ENCODE measurements around the gene HACD2. TPM values are rescaled to one million over a fixed set of nuclear protein-coding genes. Genes with fewer than 3 reads are reported as not detected.

Gene HACD2
- polyA plus RNA-seq, 4 donors, result 15.1 to 51.3 (median 22.7) TPM

DNA sequence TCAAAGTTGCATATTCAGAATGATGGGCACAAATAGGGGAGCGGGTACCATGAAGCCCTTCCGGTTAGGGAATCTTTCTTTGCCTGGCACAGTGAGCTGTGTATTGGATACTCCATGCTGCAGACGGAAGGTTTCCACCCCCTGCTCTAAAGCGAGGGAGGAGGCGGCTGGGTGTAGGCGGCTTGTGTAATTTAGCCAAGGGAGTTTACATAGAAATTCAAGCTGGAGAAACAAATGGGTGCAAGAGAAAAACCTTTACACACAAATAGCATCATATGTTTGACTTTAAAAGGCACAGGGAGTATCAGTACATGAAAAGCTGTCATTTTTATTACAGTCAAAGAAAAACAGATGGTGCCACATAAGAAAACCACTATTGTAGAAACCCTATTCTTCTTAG is 76.7 kb downstream of the HACD2 start:
- Histone ChIP-seq H3K27ac (ENCODE audit: low read depth in 1 of 3, low read length in 2 of 3) (no peak overlapping the region), H3K4me1 (ENCODE audit: control insufficient read depth in 3 of 3, insufficient read depth in 2 of 3, low read depth in 1 of 3, low read length in 2 of 3) (no peaks in the 10 kb centered on the region), H3K36me3 (ENCODE audit: control insufficient read depth in 3 of 3, insufficient read depth in 2 of 3, low read depth in 1 of 3, low read length in 3 of 3) (peaks cover 0 to 17% (median 0%) of the 10 kb centered on the region in 3 donors), H3K27me3 (ENCODE audit: control insufficient read depth in 3 of 3, insufficient read depth in 3 of 3, low read length in 3 of 3) (no peaks in the 10 kb centered on the region), H3K4me3 (ENCODE audit: low read depth in 1 of 3, low read length in 3 of 3) (no peak overlapping the region), H3K9me3 (ENCODE audit: control insufficient read depth in 2 of 2, insufficient read depth in 1 of 2, low read depth in 1 of 2, low read length in 1 of 2) (no peaks in the 10 kb centered on the region)
- WGBS, 3 donors, result 89 to 98% (median 96%) methylated on average over 6 of the region's 6 CpGs
- FAIRE-seq (no peak), DNase-seq (no peak)

DNA sequence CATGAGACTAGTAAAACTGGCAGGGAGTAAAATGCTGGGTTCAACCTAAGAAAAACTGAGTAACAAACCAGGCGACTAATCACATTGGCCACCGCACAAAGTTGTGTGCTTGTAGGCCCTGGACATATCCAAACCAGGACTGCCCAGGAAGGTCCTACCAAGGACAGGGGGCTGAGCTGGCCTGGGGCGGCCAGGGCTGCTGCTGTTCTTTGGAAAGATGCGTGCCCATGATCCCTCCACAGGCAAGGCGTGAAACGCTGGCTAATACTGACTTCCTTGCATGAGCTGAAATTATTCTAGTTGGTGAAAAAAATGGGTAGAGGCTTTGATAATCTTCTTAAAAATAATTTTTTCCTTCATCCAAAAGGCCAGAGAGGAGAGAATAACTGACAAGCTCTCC is 79.0 kb downstream of the HACD2 start:
- Histone ChIP-seq H3K27me3 (ENCODE audit: control insufficient read depth in 3 of 3, insufficient read depth in 3 of 3, low read length in 3 of 3) (no peaks in the 10 kb centered on the region), H3K27ac (ENCODE audit: low read depth in 1 of 3, low read length in 2 of 3) (no peak overlapping the region), H3K9me3 (ENCODE audit: control insufficient read depth in 2 of 2, insufficient read depth in 1 of 2, low read depth in 1 of 2, low read length in 1 of 2) (no peaks in the 10 kb centered on the region), H3K36me3 (ENCODE audit: control insufficient read depth in 3 of 3, insufficient read depth in 2 of 3, low read depth in 1 of 3, low read length in 3 of 3) (peaks cover 0 to 18% (median 0%) of the 10 kb centered on the region in 3 donors), H3K4me1 (ENCODE audit: control insufficient read depth in 3 of 3, insufficient read depth in 2 of 3, low read depth in 1 of 3, low read length in 2 of 3) (no peaks in the 10 kb centered on the region), H3K4me3 (ENCODE audit: low read depth in 1 of 3, low read length in 3 of 3) (no peak overlapping the region)
- no peak for DNase-seq
- WGBS, 3 donors, result 93 to 98% (median 96%) methylated on average over 6 of the region's 6 CpGs
- no peak for FAIRE-seq

DNA sequence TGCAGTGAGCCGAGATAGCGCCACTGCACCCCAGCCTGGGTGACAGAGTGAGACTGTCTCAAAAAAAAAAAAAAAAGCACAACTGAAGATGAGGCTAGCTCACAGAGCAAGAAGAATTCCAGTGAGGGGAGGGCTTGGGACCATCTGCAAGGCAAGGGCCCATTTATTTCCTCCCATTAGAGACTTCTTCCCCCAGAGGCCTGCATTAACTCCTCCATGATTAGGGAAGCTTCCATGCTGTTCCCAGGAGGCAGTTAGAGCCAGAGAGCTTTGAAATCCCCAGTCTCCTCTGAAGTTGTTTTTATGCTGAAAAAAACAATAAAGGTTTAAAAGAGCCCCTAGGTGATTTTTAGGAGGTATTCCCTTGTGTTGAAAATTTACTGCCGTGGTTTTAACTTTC is 81.7 kb downstream of the HACD2 start:
- Histone ChIP-seq H3K27me3 (ENCODE audit: control insufficient read depth in 3 of 3, insufficient read depth in 3 of 3, low read length in 3 of 3) (no peaks in the 10 kb centered on the region), H3K9me3 (ENCODE audit: control insufficient read depth in 2 of 2, insufficient read depth in 1 of 2, low read depth in 1 of 2, low read length in 1 of 2) (no peaks in the 10 kb centered on the region), H3K4me1 (ENCODE audit: control insufficient read depth in 3 of 3, insufficient read depth in 2 of 3, low read depth in 1 of 3, low read length in 2 of 3) (no peaks in the 10 kb centered on the region), H3K4me3 (ENCODE audit: low read depth in 1 of 3, low read length in 3 of 3) (no peak overlapping the region), H3K36me3 (ENCODE audit: control insufficient read depth in 3 of 3, insufficient read depth in 2 of 3, low read depth in 1 of 3, low read length in 3 of 3) (peaks cover 0 to 25% (median 4%) of the 10 kb centered on the region in 3 donors), H3K27ac (ENCODE audit: low read depth in 1 of 3, low read length in 2 of 3) (no peak overlapping the region)
- no peak for DNase-seq
- no peak for FAIRE-seq
- WGBS, 3 donors, result 98 to 99% (median 99%) methylated on average over 3 of the region's 3 CpGs

DNA sequence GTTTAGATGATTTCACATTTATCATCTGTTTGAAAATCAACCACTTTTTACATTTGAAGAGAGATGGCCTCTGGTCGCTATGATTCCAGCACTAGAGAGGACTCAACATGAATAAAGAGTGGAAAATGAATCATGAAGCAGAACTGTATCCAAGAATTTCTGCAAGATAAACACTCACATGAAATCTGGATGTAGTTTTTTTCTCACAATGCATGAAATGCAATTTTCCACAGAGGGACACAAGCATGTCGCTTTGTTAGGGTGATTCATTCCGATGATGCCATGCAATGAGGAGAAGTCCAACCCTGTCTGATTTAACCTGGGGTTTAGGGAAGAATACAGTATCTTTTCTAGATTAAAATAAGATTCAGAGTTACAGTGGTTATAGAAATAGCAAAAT is 85.5 kb downstream of the HACD2 start:
- Histone ChIP-seq H3K36me3 (ENCODE audit: control insufficient read depth in 3 of 3, insufficient read depth in 2 of 3, low read depth in 1 of 3, low read length in 3 of 3) (peaks cover 0 to 35% (median 16%) of the 10 kb centered on the region in 3 donors), H3K4me3 (ENCODE audit: low read depth in 1 of 3, low read length in 3 of 3) (no peak overlapping the region), H3K27ac (ENCODE audit: low read depth in 1 of 3, low read length in 2 of 3) (no peak overlapping the region), H3K4me1 (ENCODE audit: control insufficient read depth in 3 of 3, insufficient read depth in 2 of 3, low read depth in 1 of 3, low read length in 2 of 3) (no peaks in the 10 kb centered on the region), H3K27me3 (ENCODE audit: control insufficient read depth in 3 of 3, insufficient read depth in 3 of 3, low read length in 3 of 3) (no peaks in the 10 kb centered on the region), H3K9me3 (ENCODE audit: control insufficient read depth in 2 of 2, insufficient read depth in 1 of 2, low read depth in 1 of 2, low read length in 1 of 2) (no peaks in the 10 kb centered on the region)
- FAIRE-seq (no peak), DNase-seq (no peak)
- WGBS, 3 donors, result 75 to 96% (median 93%) methylated on average over 3 of the region's 3 CpGs

DNA sequence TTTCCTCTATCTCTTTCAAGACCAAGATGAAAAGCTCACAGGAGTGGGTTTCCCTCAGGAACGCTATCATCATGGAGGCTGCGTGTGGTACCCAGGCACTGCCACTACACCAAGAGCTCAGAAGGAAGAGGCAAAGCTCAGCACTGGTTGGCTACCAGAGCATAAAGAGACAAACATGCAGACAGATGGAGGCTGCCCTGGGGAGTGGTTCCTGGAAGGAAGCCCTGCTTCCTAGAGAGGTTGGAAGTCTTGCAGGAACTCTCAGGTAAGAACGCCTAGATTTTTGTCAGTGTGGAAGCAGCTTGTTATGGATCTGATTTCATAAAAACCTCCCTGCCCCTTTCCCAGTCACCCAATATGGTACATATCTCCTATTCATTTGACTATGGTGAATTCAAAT is 86.1 kb downstream of the HACD2 start:
- Histone ChIP-seq H3K4me1 (ENCODE audit: control insufficient read depth in 3 of 3, insufficient read depth in 2 of 3, low read depth in 1 of 3, low read length in 2 of 3) (no peaks in the 10 kb centered on the region), H3K27me3 (ENCODE audit: control insufficient read depth in 3 of 3, insufficient read depth in 3 of 3, low read length in 3 of 3) (no peaks in the 10 kb centered on the region), H3K27ac (ENCODE audit: low read depth in 1 of 3, low read length in 2 of 3) (no peak overlapping the region), H3K36me3 (ENCODE audit: control insufficient read depth in 3 of 3, insufficient read depth in 2 of 3, low read depth in 1 of 3, low read length in 3 of 3) (peaks cover 0 to 35% (median 21%) of the 10 kb centered on the region in 3 donors), H3K4me3 (ENCODE audit: low read depth in 1 of 3, low read length in 3 of 3) (no peak overlapping the region), H3K9me3 (ENCODE audit: control insufficient read depth in 2 of 2, insufficient read depth in 1 of 2, low read depth in 1 of 2, low read length in 1 of 2) (no peaks in the 10 kb centered on the region)
- WGBS, 3 donors, result 95 to 98% (median 95%) methylated on average over 3 of the region's 3 CpGs
- no peak for DNase-seq
- no peak for FAIRE-seq

DNA sequence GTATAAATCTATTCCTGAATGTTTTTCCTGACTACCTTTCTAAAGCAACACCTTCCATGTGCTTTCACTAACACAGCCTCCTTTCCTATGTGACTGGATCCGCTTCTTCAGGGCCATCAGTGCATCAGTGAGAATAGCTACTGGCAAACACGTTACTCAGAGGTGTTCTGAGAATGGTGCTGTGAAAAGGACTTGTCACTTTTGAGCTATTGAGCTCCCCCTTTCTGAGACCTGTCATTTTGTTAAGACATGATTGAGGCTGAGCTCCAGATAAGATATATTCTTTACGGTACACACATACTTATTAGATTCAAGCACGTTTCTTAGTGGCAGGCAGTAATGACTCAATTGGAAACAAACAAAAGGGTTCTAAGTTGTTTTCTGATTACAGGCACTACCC is 90.9 kb downstream of the HACD2 start:
- no peak for FAIRE-seq
- no peak overlapping the region for H3K27ac ChIP-seq (ENCODE audit: low read depth in 1 of 3, low read length in 2 of 3)

DNA sequence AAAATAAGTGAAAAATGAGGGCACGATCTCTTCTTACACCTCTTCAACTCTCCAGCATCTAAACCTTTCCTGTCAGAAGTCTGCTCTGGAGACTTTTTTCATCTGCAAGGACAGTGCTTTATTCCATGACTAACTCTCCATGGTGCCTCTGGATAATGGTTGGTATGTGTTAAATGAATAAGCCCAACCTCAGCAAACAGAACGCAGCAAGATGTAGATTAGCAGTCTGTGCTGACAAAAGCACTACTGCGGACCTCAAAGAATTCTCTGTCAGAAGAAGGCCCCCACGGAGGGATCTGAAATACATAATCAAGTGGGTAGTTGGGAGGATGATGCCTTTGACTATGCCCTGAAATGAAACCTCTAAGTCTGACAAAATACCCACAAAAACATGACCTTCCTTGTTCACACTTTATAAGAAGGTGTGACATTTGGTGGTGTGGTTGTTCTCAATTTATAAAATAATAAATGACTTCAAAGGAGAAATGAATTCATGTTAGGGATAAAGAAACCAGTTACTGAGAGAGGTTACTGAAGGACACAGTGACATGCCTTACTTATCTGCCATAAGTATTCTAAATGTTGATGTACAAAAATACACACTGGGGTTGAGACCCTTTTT is 92.8 kb downstream of the HACD2 start:
- DNase-seq (no peak), FAIRE-seq (no peak)
- Histone ChIP-seq H3K36me3 (ENCODE audit: control insufficient read depth in 3 of 3, insufficient read depth in 2 of 3, low read depth in 1 of 3, low read length in 3 of 3) (peaks cover 0 to 20% (median 16%) of the 10 kb centered on the region in 3 donors), H3K9me3 (ENCODE audit: control insufficient read depth in 2 of 2, insufficient read depth in 1 of 2, low read depth in 1 of 2, low read length in 1 of 2) (no peaks in the 10 kb centered on the region), H3K4me1 (ENCODE audit: control insufficient read depth in 3 of 3, insufficient read depth in 2 of 3, low read depth in 1 of 3, low read length in 2 of 3) (no peaks in the 10 kb centered on the region), H3K4me3 (ENCODE audit: low read depth in 1 of 3, low read length in 3 of 3) (no peak overlapping the region), H3K27ac (ENCODE audit: low read depth in 1 of 3, low read length in 2 of 3) (no peak overlapping the region), H3K27me3 (ENCODE audit: control insufficient read depth in 3 of 3, insufficient read depth in 3 of 3, low read length in 3 of 3) (no peaks in the 10 kb centered on the region)
- WGBS, 3 donors, result 83 to 89% (median 88%) methylated on average over 4 of the region's 4 CpGs

More for the DNA sequence above, 90.9 kb downstream of the HACD2 start:
- DNase-seq, result no peak
- H3K27me3 ChIP-seq (ENCODE audit: control insufficient read depth in 3 of 3, insufficient read depth in 3 of 3, low read length in 3 of 3), result no peaks in the 10 kb centered on the region
- H3K9me3 ChIP-seq (ENCODE audit: control insufficient read depth in 2 of 2, insufficient read depth in 1 of 2, low read depth in 1 of 2, low read length in 1 of 2), result no peaks in the 10 kb centered on the region
- H3K4me3 ChIP-seq (ENCODE audit: low read depth in 1 of 3, low read length in 3 of 3), result no peak overlapping the region
- 79 to 82% (median 80%) methylated on average over 4 of the region's 4 CpGs for WGBS, 3 donors
- no peaks in the 10 kb centered on the region for H3K4me1 ChIP-seq (ENCODE audit: control insufficient read depth in 3 of 3, insufficient read depth in 2 of 3, low read depth in 1 of 3, low read length in 2 of 3)
- H3K36me3 ChIP-seq (ENCODE audit: control insufficient read depth in 3 of 3, insufficient read depth in 2 of 3, low read depth in 1 of 3, low read length in 3 of 3), result peaks cover 0 to 38% (median 27%) of the 10 kb centered on the region in 3 donors

DNA sequence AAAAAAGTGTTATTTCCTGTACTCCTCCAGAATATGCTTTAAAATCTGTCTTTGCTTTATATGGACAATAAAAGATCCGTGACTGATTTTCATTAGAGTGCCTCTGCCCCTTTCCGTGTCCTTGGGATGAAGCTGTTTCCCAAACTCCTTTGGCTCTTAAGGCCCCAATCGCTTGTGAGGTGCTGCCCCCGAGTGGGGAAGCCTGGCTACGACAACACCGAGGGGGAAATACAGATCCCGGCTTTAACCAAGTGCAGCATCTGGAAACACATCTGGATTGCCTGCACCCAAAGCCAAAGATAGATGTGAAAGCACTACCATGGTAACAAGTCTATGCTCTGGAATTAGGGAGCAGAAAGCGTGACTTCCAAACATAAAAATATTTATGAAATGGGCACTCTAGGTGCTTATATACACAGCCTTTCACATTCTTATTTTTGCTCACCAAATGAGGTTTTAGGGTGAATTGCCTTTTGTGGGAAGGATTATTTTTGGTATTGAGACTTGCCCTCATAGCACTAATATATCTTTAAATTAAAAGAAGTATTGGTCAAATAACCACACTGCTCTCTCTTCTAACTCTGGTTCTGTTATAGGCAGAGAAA is 95.4 kb downstream of the HACD2 start:
- no peaks in the 10 kb centered on the region for H3K27me3 ChIP-seq (ENCODE audit: control insufficient read depth in 3 of 3, insufficient read depth in 3 of 3, low read length in 3 of 3)
- H3K4me3 ChIP-seq (ENCODE audit: low read depth in 1 of 3, low read length in 3 of 3), result no peak overlapping the region
- H3K9me3 ChIP-seq (ENCODE audit: control insufficient read depth in 2 of 2, insufficient read depth in 1 of 2, low read depth in 1 of 2, low read length in 1 of 2), result no peaks in the 10 kb centered on the region
- DNase-seq (peak; percentile 54 to 72), FAIRE-seq (no peak)
- WGBS, 3 donors, result 9 to 14% (median 10%) methylated on average over 8 of the region's 8 CpGs
- H3K4me1 ChIP-seq (ENCODE audit: control insufficient read depth in 3 of 3, insufficient read depth in 2 of 3, low read depth in 1 of 3, low read length in 2 of 3), result no peaks in the 10 kb centered on the region
- H3K36me3 ChIP-seq (ENCODE audit: control insufficient read depth in 3 of 3, insufficient read depth in 2 of 3, low read depth in 1 of 3, low read length in 3 of 3), result peaks cover 0 to 13% (median 8%) of the 10 kb centered on the region in 3 donors
- no peak overlapping the region for H3K27ac ChIP-seq (ENCODE audit: low read depth in 1 of 3, low read length in 2 of 3)

Measured in small intestine (tissue), 7 donors.